Posterior vena cava (tissue), 2 donors: Measurements from ENCODE around the gene NDUFAF4. TPM values are rescaled to one million over a fixed set of nuclear protein-coding genes. Genes with fewer than 3 reads are reported as not detected.

ENCODE experiments used
- DNase-seq: peaks from one replicate; pipeline ENCODE4 v3.0.0-alpha.2; 2020; ENCODE audit warnings: low spot score
- intact Hi-C, 2 donors: fragments of 100-400 bp; cut with DNase I; formaldehyde crosslinking; loops; one replicate each; pipeline versions ENCODE4 v1.14.1 to v1.14.2; 2022 to 2023
- total RNA-seq, 2 donors: library from RNA; stranded (reverse); fragmentation: NEBNext Ultra II Directional; extraction: Animal tissue kit (Norgen Biotek cat#: 25700); gene quantifications; one replicate each; pipeline ENCODE4 v1.2.1, GENCODE V29; 2021
- donor health status: DM: yes; HTN: yes; CAD: no.
- donor health status: DM: yes; HTN: yes; CAD: no.

NDUFAF4 gene
- total RNA-seq, 2 donors from 2014 or later, result 32.2 to 34.9 TPM

GRCh38 chr6:96849615-96850014 lies 48.1 kb downstream of the NDUFAF4 start:
- intact Hi-C loops, result no loop called here
- DNase-seq, result no peak

- no peak for DNase-seq
- intact Hi-C loops, result no loop called here
Measured at GRCh38 chr6:96844530-96844929, 53.2 kb downstream of the NDUFAF4 start.

DNA sequence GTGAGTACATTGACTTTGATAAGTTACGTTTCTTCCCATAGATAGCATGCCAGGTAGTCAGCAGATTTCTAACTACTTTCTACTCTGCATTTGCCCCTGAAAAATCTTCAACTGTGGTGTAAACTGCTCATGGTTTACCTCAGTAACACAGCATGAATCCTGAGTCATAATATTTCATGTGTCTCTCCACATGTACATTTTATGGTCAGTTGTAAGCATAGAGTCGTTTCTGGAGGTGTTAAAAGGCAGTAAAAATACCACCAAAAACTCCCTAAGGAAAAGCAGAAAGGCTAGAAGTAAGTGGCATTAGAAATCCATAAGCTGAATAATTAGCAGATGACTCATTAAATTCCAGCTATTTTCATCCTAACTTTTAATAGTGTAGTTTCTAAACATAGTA lies 56.3 kb downstream of the NDUFAF4 start:
- DNase-seq, result no peak
- intact Hi-C loops, result no loop called here

Other genes starting within 250 kb of the NDUFAF4 start
- gene GPR63, start 60.4 kb downstream of the NDUFAF4 start, total RNA-seq, result under 1 TPM; 0.56 to 0.90 TPM
- not detected for gene KLHL32, start 26.8 kb upstream of the NDUFAF4 start, total RNA-seq